NCI-H510A treated with DMSO at 0.1 percent for 48 hours (cell line): ENCODE measurements around the gene IDUA.
"Not testable (repeated sequence)": the region's sequence is repeated elsewhere in the genome, so short reads cannot be mapped to it uniquely, and the experiment has no call there.

Experiments used
- DNase-seq: peaks from one replicate; lab custom pipeline; 2025; lab: John Stamatoyannopoulos, UW

Gene IDUA

GRCh38 chr4:987624-988513 lies 1.0 kb downstream of the IDUA start:
- no peak for DNase-seq

- no peak for DNase-seq
Measured at GRCh38 chr4:988726-989721, 2.2 kb downstream of the IDUA start.

DNA sequence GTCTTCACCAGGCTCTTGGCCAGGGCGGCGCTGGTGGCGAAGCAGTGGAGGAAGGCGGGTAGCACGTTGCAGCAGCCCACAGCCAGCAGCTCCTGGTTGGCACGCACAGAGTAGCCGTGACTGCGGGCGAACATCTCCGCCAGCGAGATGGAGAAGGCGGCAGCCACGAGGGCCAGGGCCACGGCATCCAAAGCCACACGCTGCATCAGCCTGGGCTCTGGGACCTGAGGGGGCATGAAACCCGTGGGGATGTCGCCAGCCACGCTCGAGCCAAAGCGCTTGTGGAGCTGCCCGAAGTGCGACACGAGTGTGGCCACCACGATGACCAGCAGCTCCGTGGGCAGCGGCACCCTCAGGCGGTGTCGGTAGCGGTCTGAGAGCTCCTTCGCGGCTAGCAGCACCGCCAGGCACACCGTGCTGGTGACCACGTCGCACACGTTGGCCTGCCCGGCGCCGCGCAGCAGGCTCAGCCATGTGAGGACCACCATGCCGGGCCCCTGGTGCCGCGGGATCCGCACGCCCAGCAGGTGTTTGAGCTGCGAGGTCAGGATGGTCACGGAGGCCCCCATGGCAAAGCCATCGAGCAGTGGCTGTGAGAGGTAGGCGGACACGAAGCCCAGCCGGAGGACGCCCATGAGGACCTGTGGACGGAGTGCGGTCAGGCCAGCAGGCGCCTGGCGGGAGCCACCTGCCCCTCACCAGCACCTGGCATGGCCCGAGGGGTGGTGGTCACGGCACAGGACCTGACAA lies 3.1 kb downstream of the IDUA start:
- no peak for DNase-seq

DNA sequence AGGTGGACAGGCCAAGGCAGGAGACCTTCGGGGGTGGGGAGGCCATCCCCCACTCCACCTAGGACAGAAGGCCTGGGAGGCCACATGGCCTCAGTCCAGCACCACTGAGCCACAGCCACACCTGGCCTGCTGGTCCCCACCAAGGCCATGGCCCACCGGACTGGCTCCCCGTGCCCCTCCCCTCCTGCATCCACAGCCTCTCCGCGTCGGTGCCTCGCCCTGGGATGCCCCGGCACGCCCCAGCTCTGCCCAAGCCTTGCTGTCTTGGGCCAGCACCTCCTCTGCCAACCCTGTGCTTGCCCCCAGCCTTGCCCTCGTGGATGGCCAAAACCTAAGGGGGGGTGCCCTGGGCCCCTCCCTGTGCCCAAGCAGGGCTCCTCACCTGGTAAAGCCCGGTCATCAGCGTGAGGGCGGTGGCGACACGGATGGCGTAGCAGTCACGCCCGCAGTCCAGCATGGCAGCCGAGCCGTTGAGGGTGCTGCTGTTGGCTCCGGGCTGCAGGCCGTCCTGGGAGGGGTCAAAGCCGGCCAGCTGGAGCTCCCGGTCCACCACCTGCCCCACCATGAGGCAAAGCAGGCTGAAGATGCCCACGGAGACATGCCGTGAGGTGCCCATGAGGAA lies 4.0 kb downstream of the IDUA start:
- DNase-seq = no peak

GRCh38 chr4:991451-992296 lies 4.8 kb downstream of the IDUA start:
- DNase-seq = no peak

DNA sequence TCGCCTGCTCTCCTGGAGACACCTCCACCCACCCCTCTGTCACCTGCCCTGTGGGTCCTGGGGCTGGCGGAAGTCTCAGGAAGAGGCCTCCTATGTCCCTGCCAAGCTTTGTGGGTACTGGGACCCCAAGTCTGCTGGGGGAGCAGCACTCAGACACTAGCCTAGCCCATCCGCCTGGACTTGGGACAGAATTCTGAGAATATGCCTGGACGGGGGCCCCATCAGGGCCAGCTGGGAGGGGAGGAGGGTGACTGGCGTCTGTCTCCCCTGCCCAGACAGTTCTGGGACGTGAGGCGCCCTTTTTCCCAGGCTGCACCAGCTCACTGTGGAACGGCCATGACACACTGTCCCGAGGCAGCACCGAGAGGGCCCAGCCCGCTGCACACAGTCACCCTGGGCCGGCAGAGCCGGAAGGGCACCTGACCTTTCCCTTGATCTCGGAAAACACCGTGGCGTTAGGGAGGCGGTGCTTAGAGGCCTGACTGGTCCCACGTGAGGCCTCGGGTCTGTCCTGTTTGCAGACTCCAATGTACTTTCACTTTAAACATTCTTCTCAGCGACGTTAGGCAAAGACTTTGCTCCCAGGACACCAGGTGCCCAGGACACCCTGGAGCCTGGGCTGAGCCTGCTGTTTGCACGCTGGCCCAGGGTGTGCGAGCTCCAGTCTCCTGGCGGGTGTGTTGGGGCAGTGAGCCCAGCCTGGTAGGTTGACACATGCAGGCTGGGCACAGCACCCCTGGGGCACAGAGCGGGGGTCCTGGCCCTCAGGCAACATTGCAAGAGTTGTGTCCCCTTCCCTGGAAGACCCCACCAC lies 5.7 kb downstream of the IDUA start:
- no peak for DNase-seq

DNA sequence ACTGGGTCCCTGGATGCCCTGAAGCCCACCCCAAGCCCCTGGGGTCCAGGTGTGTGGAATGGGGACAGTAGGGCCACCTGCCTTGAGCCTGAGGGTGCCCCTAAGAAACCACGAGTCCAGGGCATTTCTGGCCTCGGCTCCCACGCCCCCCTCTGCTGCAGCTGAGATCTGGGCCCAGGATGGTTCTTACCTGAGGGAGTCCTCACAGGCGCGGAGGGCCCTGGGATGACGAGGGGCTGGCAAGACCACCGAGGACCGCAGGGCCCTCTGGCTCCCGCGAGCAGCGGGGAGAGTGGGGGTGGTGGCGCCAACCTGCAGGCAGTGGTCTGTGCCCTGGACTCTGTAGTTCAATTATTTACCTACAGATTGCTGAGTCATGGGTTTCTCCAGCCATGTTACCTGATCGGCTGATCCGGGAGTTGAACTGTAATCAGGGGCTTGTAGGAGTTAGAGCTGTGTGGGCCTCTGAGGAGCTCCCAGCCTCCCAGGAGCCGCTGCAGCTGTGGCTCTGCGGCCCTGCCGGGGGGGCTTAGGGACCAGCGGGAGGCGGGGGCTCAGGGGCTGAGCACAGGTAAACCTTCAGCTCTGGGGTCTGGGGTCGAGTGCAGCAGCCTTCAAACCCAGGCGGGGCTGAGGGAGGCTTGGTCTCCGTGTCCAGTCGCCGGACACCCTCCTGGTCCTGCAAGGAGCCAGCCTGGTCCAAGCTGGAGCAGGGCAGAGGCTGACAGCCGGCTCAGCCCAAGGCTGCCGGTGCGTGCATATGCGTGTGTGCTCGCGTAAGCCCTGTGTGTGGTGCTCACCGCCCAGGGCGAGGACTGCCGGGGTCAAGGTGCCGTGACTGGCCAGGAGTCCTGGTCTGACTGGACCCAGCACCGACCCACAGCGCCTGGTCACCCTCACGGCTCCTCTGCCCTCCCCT lies 6.5 kb downstream of the IDUA start, which contains the start of gene SLC26A1:
Gene SLC26A1 (minus strand): TSS at position 294 of the 919 bp plus-strand sequence. CDS start 1,701 bp downstream, outside the sequence.
- no peak for DNase-seq

GRCh38 chr4:995311-996026 lies 8.6 kb downstream of the IDUA start:
- no peak for DNase-seq

DNA sequence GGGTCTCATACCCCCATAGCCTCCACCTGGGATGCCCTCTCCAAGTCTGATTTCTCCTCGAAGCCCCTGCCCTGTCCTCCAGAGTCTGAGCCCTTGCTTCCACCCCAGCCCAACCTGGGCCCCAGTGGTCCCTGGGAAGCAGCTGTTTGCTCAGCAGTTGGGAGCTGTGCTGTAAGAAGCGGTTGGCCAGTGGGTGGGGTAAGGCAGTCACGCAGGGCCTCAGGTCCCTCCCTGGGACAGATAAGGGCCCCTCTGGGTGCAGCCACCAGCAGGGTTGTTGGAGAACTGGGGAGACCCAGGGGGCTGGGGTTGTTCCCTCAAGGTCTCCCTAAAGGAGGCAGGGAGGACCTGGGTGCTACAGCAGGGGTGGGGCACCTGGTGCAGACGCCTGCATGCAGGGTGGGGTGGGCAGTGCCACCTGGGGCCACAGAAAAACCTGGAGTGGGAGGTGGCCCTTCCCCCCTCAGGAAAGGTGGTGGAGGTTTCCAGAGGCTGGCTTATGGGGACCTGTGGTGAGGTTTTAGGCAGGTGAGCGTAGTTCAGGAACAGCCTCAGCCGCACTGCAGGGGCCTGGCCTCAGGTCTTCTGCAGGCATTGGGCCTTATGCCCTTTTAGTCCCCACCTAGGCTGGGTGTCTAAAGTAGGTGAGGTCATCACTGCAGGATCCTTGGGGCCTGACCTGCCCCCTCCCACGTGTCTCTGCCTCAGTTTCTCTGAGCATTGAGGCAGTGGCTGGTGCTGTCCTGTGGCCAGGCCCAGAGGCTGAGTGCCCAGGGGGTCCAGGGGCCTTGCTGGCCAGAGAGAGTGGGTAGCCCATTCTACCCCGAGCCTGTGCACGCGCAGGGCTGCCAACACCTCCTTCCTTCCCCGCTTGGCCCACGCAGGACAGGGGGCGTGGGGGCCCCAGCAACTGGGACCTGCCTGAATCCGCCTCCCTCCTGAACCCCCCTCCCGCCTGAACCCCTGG lies 9.5 kb downstream of the IDUA start:
- DNase-seq = no peak

- DNase-seq = no peak
Measured at GRCh38 chr4:996997-997374, 10.1 kb downstream of the IDUA start.

- DNase-seq = no peak
Measured at GRCh38 chr4:997375-998071, 10.7 kb downstream of the IDUA start.

DNA sequence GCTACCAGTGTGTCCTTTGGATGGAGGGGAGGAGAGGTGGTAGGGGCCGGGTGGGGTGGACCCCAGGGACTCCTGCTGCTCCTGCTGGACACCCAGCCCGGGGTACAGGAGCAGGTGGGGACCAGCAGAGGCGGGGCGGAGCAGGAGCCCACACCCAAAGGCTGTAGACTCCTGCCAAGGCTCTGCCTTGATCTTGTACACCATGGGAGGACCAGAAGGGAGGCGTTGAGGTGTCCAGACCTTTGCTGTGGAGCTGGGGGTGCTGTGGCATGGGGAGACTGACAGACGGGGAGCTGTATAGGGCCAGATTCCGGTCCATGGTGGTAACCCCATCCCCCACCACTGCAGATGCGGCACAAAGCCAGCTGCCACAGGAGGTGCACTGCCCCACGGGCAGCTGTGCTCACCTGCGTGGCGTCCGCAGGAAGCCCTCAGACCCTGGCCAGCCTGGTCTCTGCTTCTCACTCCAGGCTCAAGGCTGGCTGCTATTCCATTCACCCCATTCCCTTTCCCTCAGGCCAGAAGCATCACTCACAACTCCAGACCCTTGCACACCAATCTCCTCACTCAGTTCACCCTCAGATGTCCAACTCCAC lies 11.3 kb downstream of the IDUA start:
- no peak for DNase-seq

DNA sequence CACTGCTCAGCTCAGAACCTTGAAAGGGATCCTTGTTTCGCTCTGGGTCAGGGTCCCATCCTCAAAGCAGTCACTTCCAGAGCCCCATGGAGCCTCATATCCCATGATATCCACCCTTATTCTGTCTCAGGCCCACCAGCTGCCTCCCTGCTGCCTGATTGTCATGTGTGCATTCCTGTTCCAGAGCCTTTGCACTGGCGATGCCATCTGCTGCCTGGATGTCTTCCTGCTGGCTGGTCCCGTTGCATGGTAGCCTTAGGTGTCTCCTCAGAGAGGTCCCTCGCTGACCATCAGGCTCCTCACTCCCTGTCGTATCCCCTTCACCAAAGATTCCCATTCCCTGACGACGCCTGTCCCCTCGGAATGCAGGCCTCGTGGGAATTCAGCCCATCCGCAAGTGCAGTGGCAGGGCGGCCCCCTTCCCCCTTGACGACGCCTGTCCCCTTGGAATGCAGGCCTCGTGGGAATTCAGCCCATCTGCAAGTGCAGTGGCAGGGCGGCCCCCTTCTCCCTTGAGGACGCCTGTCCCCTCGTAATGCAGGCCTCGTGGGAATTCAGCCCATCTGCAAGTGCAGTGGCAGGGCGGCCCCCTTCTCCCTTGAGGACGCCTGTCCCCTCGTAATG lies 12.5 kb downstream of the IDUA start:
- DNase-seq = not testable (repeated sequence)

DNA sequence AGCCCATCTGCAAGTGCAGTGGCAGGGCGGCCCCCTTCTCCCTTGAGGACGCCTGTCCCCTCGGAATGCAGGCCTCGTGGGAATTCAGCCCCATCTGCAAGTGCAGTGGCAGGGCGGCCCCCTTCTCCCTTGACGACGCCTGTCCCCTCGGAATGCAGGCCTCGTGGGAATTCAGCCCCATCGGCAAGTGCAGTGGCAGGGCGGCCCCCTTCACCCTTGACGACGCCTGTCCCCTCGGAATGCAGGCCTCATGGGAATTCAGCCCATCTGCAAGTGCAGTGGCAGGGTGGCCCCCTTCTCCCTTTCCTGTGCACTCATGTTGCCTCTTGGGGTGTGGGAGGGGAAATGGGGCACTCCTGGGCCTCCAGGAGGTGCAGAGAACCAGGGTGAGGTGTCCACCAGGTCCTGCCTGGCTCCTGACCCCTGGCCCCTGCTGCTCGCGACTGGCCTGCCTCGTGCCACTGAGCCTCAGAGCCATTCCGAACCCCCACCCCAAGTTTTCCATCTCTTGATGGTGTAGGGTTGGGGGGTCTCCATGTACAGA lies 13.1 kb downstream of the IDUA start:
- no peak for DNase-seq
